HG02884 (cell line): ENCODE data around the gene ZNF408.
"Not testable (repeated sequence)": the region's sequence is repeated elsewhere in the genome, so short reads cannot be mapped to it uniquely, and the experiment has no call there.

Experiments
- ATAC-seq: cut with Tn5 transposase; IDR thresholded peaks from one replicate; pipeline ENCODE4 v1.9.1; 2021; ENCODE audit warnings: mild to moderate bottlenecking, moderate library complexity; ENCODE audit not compliant: unreplicated experiment

ZNF408 gene

GRCh38 chr11:46700241-46701077 lies at the start of gene ZNF408, which contains the start of gene ARHGAP1:
Gene ZNF408, plus strand, starts transcription at chr11:46701031. Its CDS starts 17 bp downstream, at chr11:46701048.
Gene ARHGAP1, minus strand, starts transcription at chr11:46700619. Its CDS starts 4,512 bp downstream, at chr11:46696107.
- peak; percentile 92 for ATAC-seq

- ATAC-seq = no peak
These were observed 45.2 kb upstream of the ZNF408 start for GRCh38 chr11:46655631-46656030.

DNA sequence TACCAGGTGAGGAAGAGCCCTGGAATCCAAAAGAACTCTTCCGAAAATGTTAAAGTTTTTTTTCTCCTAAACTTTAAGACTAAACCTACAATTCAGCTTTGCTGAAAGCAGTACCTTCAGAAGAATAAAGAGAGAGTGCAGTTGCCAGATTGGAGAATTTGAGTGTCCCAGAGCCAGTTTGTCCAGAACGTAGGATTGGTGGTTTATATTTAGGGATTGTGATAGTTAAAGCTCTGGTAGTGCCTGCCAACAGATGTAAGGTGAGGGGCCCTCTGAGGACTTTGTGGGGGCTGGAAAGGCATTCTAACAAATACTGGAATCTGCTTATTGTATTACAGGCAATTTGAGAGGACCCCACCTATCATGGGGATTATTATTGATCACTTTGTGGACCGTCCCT lies 43.6 kb upstream of the ZNF408 start:
- no peak for ATAC-seq

DNA sequence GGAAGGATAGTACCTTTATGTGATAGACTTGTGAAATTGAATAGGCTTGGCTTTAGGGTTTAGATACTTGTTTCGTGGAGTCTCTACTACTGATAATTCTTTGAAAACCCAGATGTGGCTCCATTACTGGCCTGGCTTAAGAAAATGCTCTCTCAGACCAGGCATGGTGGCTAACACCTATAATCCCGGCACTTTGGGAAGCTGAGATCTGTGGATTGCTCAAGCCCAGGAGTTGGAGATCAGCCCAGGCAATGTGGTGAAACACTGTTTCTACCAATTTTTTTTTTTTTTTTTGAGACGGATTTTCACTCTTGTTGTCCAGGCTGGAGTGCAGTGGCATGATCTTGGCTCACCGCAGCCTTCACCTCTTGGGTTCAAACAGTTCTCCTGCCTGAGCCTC lies 42.6 kb upstream of the ZNF408 start:
- no peak for ATAC-seq

DNA sequence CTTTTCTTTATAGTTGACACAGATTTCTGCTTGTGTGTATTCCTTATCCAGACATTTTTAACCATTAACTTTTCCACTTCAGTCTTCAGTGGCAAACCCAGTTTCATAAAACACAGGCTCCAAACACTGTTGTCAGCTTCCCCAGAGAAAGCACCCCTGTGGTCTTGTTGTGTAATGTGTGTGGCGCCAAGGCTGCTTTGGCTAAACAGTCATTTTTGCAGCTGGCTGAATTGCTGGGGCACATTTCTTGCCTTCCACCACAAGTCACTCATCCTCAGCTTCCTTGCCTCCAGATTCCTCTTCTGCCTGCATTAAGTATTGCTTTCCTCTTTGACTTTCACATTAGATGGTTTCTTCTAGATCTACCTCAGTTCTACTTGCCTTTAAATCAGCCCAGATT lies 40.9 kb upstream of the ZNF408 start:
- ATAC-seq = no peak

DNA sequence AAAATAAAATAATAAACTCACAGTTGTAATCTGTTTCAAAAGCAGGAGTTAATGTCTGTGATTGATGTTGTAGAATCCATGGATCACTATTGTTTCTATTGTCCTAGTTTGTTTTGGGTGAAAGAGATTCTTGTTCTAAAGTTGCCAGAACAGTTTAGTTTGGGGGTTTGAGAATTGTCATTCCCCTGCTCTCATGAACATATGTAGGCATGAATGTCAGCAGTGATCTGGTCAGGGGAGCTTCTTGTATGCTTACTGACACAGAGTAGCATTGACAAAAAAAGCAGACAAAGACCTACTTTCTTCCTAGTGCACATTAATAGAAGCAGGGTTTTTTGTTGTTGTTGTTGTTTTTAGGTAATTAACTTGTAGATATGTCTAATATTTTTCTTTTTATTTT lies 39.0 kb upstream of the ZNF408 start:
- ATAC-seq = no peak

DNA sequence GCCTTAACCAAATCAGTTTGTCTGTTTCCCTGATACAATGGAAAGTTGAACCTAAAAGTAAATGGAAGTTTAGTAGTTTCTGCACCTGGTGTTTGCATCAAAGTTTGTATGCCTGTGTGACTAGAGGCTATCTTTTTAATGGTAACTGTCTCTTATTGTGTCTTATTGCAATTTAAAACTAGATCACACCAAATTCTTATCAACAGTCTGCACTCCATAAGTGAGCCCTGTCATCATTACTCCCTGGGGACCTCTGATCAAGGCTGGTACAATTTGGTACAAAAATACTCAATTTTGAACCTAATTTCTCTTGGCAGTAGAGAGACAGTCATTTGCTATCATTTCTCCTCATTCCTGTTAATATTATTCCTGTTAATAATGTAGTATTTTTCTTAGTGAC lies 38.5 kb upstream of the ZNF408 start:
- ATAC-seq = no peak

DNA sequence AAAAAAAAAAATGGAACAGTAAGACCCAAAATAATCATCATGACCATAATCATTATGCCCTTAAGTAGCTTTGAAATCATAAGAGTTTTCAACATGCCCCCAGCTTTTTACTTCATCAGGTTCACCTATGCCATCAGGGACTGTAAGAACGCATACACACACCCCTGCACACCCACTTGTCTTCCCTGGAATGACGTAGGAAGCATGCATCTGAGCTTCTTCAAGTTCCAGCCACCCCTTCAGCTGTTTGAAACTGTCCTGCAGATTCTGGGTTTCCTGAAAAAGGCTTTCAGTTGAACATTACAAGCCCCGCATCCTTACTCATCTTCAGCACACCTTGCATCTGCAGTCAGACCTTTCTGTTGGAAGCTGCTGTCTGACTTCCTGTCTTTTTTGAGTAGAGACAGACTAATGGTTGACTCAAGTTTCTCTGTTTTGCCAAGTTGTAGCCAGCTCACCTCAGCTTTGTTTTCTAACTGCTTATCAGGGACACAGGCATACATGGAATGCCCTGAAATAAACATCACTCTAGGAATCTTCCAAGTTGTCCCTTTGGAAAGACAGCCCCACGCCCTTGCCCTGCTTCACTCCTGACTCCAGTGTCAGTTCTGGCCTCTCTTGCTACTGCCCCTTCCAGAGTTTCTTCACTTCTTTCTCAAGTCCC lies 37.4 kb upstream of the ZNF408 start:
- no peak for ATAC-seq

DNA sequence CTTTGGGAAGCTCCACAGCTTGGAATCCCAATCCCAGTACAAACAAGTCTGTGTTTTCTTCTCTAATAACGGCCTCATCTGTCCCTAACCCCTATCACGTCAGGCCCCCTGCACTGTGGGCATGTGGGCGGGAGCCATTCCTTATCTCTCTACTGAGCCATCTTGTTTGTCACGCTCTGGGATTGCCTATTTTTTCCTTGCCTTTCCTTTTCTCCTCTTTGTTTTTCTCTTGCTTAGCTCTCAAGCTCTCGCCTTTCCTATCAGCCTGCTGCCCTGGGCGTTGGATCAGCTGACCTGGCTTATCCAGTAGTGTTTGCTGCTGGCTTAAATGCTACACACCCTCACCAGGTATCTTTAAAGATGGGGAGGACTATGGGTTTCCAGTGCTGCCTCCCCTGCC lies 36.2 kb upstream of the ZNF408 start:
- no peak for ATAC-seq

- no peak for ATAC-seq
These were observed 35.5 kb upstream of the ZNF408 start for GRCh38 chr11:46665356-46665755.

- no peak for ATAC-seq
These were observed 34.3 kb upstream of the ZNF408 start for GRCh38 chr11:46666516-46666915.

DNA sequence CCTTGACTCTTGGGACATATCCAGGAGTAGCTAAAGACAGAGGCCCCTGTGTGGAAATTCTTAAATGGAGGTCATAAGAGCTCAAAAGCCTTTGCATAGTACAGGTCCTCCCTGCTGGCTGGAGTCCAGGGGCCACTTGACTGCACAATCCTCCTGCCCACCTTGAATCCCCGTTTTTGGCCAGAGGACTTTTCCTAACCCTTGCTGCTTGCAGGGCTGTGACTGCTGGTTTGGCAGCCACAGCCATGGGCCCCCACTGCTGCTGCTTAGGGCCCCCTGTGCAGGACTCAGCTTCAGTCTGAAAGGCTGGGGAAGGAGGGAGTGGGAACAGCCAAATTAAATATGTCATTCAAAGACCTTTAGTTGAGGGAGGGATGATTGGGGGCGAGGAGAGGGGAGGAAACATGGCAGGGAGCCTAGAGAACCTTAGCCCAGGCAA lies 33.8 kb upstream of the ZNF408 start:
- ATAC-seq = no peak

GRCh38 chr11:46668480-46669085 lies 32.2 kb upstream of the ZNF408 start:
- no peak for ATAC-seq

DNA sequence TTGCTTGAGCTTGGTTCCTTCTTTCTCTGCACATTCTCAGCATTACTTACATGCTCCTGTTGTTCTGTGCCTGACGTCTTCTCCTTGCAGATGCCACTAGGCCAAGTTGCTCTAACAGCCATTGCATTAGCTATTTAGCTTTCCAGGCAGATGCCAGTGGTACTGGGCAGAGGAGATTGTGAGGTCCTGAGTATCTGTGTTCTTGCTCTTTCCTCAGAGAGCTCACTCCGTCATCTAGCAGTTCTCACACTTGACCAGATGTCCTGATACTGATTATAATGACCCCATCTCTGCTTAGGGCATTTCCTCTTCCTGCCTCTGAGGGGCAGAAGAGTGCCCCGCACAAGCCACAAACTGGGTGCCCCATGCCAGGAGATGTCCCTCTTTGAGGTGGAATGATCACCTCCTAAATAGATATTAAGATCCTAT lies 31.1 kb upstream of the ZNF408 start:
- no peak for ATAC-seq

DNA sequence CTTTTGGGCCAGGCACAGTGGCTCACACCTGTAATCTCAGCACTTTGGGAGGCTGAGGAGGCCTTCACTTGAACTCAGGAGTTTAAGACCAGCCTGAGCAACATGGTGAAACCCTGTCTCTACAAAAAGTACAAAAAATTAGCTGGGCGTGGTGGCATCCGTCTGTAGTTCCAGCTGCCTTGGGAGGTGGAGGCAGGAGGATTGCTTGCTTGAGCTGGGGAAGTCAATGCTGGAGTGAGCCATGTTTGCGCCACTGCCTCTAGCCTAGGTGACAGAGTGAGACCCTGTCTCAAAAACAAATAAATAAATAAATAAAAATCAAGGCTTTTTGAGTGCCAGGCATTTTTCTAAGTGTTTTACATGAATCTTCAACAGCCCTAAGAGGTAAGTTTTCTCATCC lies 30.3 kb upstream of the ZNF408 start:
- not testable (repeated sequence) for ATAC-seq

DNA sequence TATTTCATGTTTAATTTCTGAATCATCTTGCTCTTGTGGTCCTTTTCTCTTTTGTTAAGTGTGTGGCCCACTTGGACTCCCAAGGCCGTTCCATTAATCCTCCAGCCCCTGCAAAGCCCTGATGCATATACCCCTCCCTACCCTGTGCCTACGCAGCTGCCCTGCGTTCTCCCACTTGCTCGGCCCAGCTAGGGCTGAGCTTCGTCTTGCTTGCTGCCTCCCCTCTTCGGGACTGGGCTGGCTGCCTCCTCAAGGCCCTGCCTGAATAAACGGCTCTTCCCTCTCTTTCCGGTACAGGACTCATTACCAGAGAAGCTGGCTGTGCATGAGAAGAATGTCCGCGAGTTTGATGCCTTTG lies 28.9 kb upstream of the ZNF408 start:
- ATAC-seq = no peak

GRCh38 chr11:46672381-46672839 lies 28.4 kb upstream of the ZNF408 start:
- ATAC-seq = no peak

- ATAC-seq = no peak
These were observed 26.9 kb upstream of the ZNF408 start for GRCh38 chr11:46673713-46674462.

- no peak for ATAC-seq
These were observed 26.2 kb upstream of the ZNF408 start for GRCh38 chr11:46674463-46675287.

GRCh38 chr11:46675288-46675851 lies 25.5 kb upstream of the ZNF408 start:
- no peak for ATAC-seq
